ENCODE results near the gene TBC1D3B. TPM values are rescaled to one million over a fixed set of nuclear protein-coding genes. Genes with fewer than 3 reads are reported as not detected.

The TBC1D3B gene
- total and polyA plus RNA-seq, 5 experiments from 2014 or later: 13.4 to 15.3 TPM; not detected in 3

DNA sequence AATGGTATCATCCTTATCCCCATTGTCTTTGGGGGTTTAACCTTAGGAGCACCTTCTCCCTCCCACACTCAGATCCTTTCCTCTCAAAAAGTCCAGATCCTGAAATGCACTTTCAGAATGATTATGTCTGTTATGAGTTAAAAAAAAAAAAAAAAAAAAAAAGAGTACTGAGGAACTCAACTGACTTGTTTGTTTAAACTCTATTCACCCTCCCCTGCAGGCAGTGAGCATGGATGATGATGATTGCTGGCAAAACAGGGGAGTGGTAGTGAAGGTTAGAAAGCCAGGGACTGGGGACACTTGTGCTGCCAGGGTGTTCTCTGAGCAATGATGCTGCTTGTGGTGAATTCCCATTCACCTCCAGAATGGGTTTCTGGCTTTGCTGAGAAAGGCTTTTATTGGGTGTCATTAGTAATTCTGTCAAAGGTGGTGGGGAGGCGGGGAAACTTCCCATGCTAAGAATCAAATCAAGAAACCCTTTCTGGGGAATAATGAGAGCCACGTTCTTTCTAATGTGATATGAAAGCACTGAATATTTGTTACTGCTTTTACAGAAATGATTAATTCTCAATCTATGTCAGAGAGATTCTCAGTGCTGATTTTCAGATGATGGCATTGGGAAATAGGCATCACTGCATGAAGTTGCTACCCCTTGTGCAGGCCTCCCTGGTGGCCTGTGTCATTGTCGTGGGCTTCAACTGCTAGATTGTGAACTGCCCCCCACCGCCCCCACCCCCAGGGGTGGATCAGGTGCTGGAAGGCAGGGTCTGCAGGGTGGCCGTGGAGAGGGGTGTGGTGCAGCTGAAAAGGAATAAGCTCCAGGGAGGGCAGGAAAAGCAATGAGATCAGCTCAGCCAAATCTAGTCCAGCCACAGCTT lies 58.7 kb downstream of the TBC1D3B start:
- POLR2A ChIA-PET: no interaction called here
- Mint-ChIP-seq H3K36me3 (no peaks in the 10 kb centered on the region), H3K4me3 (peak overlapping the region in 1 of 10 donors; percentile 62), H3K27ac (peak overlapping the region in 1 of 10 donors; percentile 15), H3K4me1 (peaks cover 0 to 8% (median 0%) of the 10 kb centered on the region in 4 donors), H3K9me3 (peaks cover 0 to 4% (median 0%) of the 10 kb centered on the region in 9 donors), H3K27me3 (peaks cover 0 to 8% (median 6%) of the 10 kb centered on the region in 5 donors)
- ATAC-seq: no peak
- no peak for DNase-seq

Other genes with a start within 250 kb of the TBC1D3B start
- gene RDM1, start 245.9 kb downstream of the TBC1D3B start, total RNA-seq: under 1 TPM in 1 of 2 experiments, not detected in 1; 0.41 TPM
- 1 to 10 TPM in 1 of 3 donors, under 1 TPM in 1, not detected in 1; 0.32 to 2.7 TPM for gene RDM1, start 245.9 kb downstream of the TBC1D3B start, polyA plus RNA-seq
- not detected for gene LYZL6, start 232.9 kb downstream of the TBC1D3B start, total RNA-seq
- not detected for gene LYZL6, start 232.9 kb downstream of the TBC1D3B start, polyA plus RNA-seq
- not detected for gene CCL16, start 195.1 kb downstream of the TBC1D3B start, total RNA-seq
- gene CCL16, start 195.1 kb downstream of the TBC1D3B start, polyA plus RNA-seq: not detected
- not detected for gene CCL14, start 189.9 kb downstream of the TBC1D3B start, total RNA-seq
- not detected for gene CCL14, start 189.9 kb downstream of the TBC1D3B start, polyA plus RNA-seq
- not detected for gene CCL15, start 175.1 kb downstream of the TBC1D3B start, total RNA-seq
- not detected for gene CCL15, start 175.1 kb downstream of the TBC1D3B start, polyA plus RNA-seq
- gene CCL23, start 158.7 kb downstream of the TBC1D3B start, total RNA-seq: not detected
- gene CCL23, start 158.7 kb downstream of the TBC1D3B start, polyA plus RNA-seq: not detected
- gene CCL18, start 112.4 kb downstream of the TBC1D3B start, total RNA-seq: not detected
- gene CCL18, start 112.4 kb downstream of the TBC1D3B start, polyA plus RNA-seq: not detected
- 1 to 10 TPM; 1.6 to 2.6 TPM for gene CCL3, start 86.5 kb downstream of the TBC1D3B start, total RNA-seq
- gene CCL3, start 86.5 kb downstream of the TBC1D3B start, polyA plus RNA-seq: 10 to 100 TPM in 1 of 3 donors, not detected in 2; 10.9 TPM
- gene CCL4, start 72.8 kb downstream of the TBC1D3B start, total RNA-seq: 1 to 10 TPM; 2.9 to 4.3 TPM
- gene CCL4, start 72.8 kb downstream of the TBC1D3B start, polyA plus RNA-seq: 100 to 1,000 TPM in 1 of 3 donors, 1 to 10 TPM in 2; 2.9 to 219 (median 3.9) TPM
- gene CCL3L1, start 20.1 kb upstream of the TBC1D3B start, total RNA-seq: 1 to 10 TPM in 1 of 2 experiments, under 1 TPM in 1; 0.77 to 3.0 TPM
- gene CCL3L1, start 20.1 kb upstream of the TBC1D3B start, polyA plus RNA-seq: 10 to 100 TPM in 1 of 3 donors, not detected in 2; 34.9 TPM
- gene CCL4L2, start 34.4 kb upstream of the TBC1D3B start, total RNA-seq: 1 to 10 TPM; 1.5 to 2.1 TPM
- 10 to 100 TPM in 1 of 3 donors, under 1 TPM in 1, not detected in 1; 0.59 to 58.5 TPM for gene CCL4L2, start 34.4 kb upstream of the TBC1D3B start, polyA plus RNA-seq
- gene TBC1D3I, start 87.9 kb upstream of the TBC1D3B start, total RNA-seq: 1 to 10 TPM in 1 of 2 experiments, under 1 TPM in 1; 0.47 to 1.4 TPM
- gene TBC1D3I, start 87.9 kb upstream of the TBC1D3B start, polyA plus RNA-seq: under 1 TPM in 1 of 3 donors, not detected in 2; 0.09 TPM
- not detected for gene TBC1D3G, start 147.2 kb upstream of the TBC1D3B start, total RNA-seq
- not detected for gene TBC1D3G, start 147.2 kb upstream of the TBC1D3B start, polyA plus RNA-seq
- gene TBC1D3H, start 211.8 kb upstream of the TBC1D3B start, total RNA-seq: not detected
- gene TBC1D3H, start 211.8 kb upstream of the TBC1D3B start, polyA plus RNA-seq: not detected